GM10847 (cell line): ENCODE data around the gene ZNF175.
A peak's percentile ranks its signal among the peaks of the same experiment; 100 is the strongest.

Experiments used
- POLR2A ChIP-seq: IDR thresholded peaks from 2 replicates; pipeline ENCODE4 v1.6.1; 2011; ENCODE audit not compliant: insufficient read length; ENCODE audit errors: extremely low read depth

Gene ZNF175

DNA sequence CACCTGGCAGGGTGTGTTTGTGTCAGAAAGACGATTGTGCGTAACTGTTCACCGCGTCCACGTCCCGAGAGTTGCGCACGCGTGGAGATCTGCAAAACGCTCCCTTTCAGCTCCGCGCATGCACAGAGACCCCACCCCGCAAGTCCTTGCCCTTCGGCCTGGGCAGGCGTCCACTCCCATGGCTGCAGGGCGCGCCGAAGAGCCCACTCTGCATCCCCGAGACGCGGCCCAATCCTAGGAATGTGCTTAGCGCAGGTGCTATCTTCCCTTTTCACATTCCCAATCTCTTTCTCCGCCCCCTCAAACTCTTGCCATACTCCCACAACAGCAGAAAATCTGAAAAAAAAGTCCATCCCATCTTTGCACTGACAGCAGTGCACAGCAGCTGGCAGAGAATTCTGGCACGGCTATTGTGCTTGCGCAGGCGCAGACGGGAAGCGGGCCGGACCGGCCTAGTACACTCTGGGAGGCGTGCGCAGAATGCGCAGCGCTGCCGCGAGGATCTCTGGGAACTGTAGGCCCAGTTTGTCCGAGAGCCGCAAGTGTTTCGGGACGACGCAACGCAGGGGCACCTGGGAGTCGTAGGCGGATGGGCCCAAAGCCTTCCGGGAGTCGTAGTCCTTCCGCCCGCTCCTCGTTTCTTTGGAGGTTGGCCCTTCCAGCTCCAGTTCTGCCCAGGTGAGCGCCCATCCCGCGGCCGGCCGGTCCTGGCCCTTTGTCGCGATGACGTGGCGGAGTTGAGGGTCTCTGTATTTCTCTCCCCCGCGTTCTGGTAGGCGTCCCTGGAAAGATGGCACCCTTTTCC lies 23.1 kb downstream of the ZNF175 start:
- peak; percentile 38 for TF ChIP-seq POLR2A

DNA sequence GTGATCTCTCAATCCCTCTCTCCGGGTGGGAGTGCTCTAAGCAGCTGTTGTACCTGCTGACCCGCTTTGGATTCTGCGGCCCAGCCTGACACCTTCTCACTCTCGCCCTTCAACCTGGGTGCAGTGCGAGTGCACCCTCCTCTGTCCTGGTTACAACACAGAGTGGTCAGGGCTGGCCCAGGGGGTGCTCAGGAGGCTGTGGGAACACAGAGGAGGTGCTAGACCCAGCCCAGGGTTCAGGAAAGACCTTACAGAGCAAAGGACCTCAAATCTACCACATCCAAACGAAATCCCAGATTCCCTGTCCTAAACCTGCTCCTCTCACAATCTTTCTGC lies 23.7 kb downstream of the ZNF175 start:
- TF ChIP-seq POLR2A, result no peak

DNA sequence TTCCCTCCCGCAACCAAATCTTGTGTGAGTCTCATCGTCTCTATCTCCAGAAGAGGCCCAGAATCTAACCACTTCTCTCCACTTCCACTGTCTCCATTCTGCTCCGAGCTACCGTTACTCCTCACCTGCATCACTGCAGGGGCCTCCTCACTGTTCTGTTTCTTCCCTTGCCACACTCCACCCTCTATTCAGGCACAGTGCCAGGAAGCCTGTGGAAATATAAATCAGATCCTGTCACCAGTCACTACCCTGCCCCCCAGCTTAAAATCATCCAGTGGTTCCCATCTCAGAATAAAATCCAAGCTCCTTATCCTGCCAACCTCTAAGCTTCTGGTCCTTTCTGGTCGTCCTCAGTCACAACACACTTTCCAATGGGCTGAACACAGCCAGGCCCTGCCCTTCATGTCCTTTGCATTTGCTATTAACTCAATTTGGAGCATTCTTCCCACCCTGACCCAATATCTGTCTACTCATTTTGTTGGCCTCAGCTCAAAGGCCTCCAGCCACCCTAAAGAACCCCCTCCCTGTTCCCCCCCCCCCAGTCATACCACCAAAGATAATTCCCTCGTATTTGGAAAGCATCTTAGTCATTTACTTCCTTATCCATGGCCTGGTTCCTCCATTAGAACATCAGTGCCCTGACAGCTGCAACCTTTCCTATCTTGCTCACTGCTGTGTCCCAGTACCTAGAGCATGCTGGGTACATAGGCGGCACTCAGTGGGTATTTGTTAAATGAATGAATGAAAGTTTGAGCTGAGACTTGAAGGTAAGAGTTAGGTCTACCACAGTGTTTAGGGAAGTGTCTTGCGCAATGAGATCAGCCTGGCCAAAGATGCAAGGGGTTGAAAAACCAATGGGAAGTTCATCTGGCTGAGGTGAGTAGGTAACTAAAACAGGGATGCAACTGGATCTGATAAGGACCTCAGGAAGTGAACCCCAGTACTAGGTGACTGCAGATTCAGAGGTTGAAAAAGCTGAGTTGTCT lies 24.4 kb downstream of the ZNF175 start:
- no peak for TF ChIP-seq POLR2A

GRCh38 chr19:51598159-51598915 lies 27.3 kb downstream of the ZNF175 start:
- TF ChIP-seq POLR2A, result no peak

- TF ChIP-seq POLR2A, result no peak
These were observed 28.0 kb downstream of the ZNF175 start for GRCh38 chr19:51599084-51599483.

DNA sequence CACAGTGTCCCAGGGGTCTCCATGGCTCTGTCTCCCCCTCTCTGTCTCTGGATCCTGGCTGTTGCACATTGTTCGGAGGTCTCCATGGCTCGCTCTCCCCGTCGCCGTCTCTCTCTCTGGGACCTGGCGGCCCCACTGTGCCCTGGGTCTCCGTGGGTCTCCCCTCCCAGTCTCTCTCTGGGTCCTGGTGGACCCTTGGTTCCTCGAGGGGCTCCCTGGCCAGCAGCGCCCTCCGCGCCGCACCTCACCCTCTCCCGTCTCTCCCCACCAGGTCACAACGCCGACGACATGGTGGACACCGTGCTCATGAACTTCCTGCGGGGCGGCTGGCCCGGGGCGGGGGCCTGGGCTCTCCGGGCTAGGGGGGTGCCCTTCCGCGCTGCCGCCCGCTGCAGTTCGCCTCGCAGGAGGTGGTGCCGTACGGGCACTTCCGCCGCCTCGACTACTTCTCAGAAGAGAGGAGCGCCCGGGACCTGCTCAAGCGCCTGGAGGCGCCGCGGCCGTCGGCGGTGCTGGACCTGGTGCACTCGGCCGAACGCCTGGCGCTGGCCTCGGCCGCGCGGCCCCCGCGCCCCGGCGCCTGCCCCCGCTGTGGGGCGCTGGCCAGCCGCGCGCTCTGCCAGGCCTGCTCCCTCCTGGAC lies 30.0 kb downstream of the ZNF175 start:
- TF ChIP-seq POLR2A, result no peak

- no peak for TF ChIP-seq POLR2A
These were observed 31.2 kb downstream of the ZNF175 start for GRCh38 chr19:51602189-51602854.

- no peak for TF ChIP-seq POLR2A
These were observed 36.0 kb downstream of the ZNF175 start for GRCh38 chr19:51607077-51607476.

DNA sequence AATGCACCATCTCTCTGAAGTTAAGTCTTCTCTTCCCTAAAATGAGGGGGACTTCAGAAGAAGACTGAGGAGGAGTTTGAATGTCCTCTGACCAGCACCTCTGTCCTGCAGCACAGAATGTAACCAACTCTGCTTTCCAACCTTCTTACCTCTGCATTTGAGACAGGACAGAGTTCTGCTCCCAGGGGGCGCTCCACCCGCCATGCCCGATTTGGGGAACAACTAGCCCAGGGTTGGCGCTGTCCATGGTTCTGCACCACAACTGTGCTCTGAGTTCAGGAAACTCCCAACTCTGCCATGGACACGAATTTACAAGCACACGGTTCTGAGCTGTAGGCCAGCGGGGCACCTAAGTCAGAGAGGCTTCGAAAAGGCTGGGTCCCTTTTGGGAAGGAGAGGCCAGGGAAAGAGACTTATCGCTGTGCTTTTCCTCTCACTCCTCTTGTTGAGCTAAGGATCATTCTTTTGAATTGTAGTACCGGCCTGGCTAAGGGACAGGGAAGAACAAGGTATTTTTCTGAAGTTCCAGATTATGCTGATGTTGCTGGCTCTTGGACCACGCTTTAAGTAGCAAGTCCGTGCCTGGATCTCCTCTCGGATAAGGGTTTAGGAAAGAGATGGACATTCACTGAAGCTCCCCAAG lies 37.0 kb downstream of the ZNF175 start:
- TF ChIP-seq POLR2A, result no peak

- no peak for TF ChIP-seq POLR2A
These were observed 39.5 kb downstream of the ZNF175 start for GRCh38 chr19:51610576-51610975.

GRCh38 chr19:51614789-51615188 lies 43.7 kb downstream of the ZNF175 start:
- TF ChIP-seq POLR2A, result no peak

DNA sequence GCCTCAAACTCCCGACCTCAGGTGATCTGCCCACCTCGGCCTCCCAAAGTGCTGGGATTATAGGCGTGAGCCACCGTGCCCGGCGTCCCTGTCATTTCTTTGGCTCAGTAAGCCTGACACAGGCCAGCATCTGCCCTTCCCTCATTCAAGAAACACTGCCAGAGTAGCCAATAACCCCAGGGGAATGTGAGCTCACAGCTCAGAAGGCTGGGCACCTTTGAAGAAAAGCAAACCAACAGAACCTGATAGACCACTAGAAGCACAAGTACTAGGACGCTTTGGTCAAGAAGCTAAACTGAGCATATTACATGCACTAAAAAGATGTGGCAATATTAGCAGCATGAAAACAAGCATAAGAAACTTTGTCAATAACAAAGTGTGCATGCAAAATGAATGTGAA lies 44.9 kb downstream of the ZNF175 start:
- TF ChIP-seq POLR2A, result no peak

GRCh38 chr19:51621178-51621577 lies 50.1 kb downstream of the ZNF175 start:
- no peak for TF ChIP-seq POLR2A

DNA sequence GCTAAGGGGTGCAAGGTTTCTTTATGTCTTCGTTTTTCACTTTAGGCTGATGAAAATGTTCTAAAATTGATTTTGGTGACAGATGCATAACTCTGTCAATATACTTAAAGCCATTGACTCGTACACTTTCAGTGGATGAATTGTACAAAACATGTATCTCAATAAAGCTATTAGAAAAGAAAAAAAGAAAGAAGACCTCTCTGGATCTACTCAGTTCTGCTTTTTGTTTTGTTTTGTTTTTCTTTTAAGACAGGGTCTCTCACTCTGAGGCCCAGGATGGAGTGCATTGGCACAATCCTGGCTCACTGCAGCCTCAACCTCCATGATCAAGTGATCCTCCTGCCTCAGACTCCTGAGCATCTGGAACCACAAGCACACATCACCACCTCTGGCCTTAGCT lies 55.6 kb downstream of the ZNF175 start:
- TF ChIP-seq POLR2A, result no peak
